GM10266 (cell line): ENCODE data around the gene CCDC83.
"Not testable (repeated sequence)": the region's sequence is repeated elsewhere in the genome, so short reads cannot be mapped to it uniquely, and the experiment has no call there.

Experiments
- DNase-seq: peaks from one replicate; pipeline ENCODE4 v3.0.0; 2012; ENCODE audit errors: extremely low spot score
- CTCF ChIP-seq: IDR thresholded peaks from 2 replicates; pipeline ENCODE4 v1.5.1; 2012; ENCODE audit warnings: mild to moderate bottlenecking, low read depth; ENCODE audit not compliant: control insufficient read depth, insufficient read depth; ENCODE audit errors: missing control alignments

Gene CCDC83

GRCh38 chr11:85848556-85848955 lies 6.6 kb upstream of the CCDC83 start:
- no peak for DNase-seq
- TF ChIP-seq CTCF: no peak

- DNase-seq: not testable (repeated sequence)
Measured at GRCh38 chr11:85852754-85853153, 2.4 kb upstream of the CCDC83 start.

- not testable (repeated sequence) for DNase-seq
Measured at GRCh38 chr11:85853541-85853940, 1.6 kb upstream of the CCDC83 start.

- no peak for DNase-seq
- no peak for TF ChIP-seq CTCF
Measured at GRCh38 chr11:85854212-85854556, 999 bp upstream of the CCDC83 start.

- peak; percentile 93 for DNase-seq
- TF ChIP-seq CTCF: peak; percentile 87
Measured at GRCh38 chr11:85854557-85855340, 434 bp upstream of the CCDC83 start.

GRCh38 chr11:85857098-85857497 lies 1.9 kb downstream of the CCDC83 start:
- no peak for TF ChIP-seq CTCF
- DNase-seq: no peak

GRCh38 chr11:85859541-85859940 lies 4.4 kb downstream of the CCDC83 start:
- not testable (repeated sequence) for DNase-seq

GRCh38 chr11:85863855-85864254 lies 8.7 kb downstream of the CCDC83 start:
- no peak for DNase-seq
- no peak for TF ChIP-seq CTCF

- no peak for DNase-seq
Measured at GRCh38 chr11:85866137-85866827, 11.1 kb downstream of the CCDC83 start.

More at GRCh38 chr11:85866137-85866827, 11.1 kb downstream of the CCDC83 start:
- no peak for TF ChIP-seq CTCF
